Tibial artery (tissue), 4 donors: ENCODE data around the gene SLC37A1.

Experiments
- DNase-seq, 2 donors: peaks; one replicate each; pipeline ENCODE4 v3.0.0-alpha.2; 2019
- H3K27ac ChIP-seq, 2 donors: fragments of 200-600 bp; sonication (generic) in 1 of 2; 1 replicate in 1 of 2; 2 replicates in 1 of 2; pipeline ENCODE4 v1.5.1; 2018 to 2019; ENCODE audit warnings: mild to moderate bottlenecking in 1 of 2
- H3K27me3 ChIP-seq, 2 donors: fragments of 200-600 bp; sonication (generic) in 1 of 2; one replicate each; pipeline versions ENCODE4 v1.5.1 to v1.6.0; 2016 to 2019
- H3K36me3 ChIP-seq, 3 donors: fragments of 200-600 bp; sonication (generic) in 2 of 3; one replicate each; pipeline ENCODE4 v1.5.1; 2016 to 2019; ENCODE audit warnings: mild to moderate bottlenecking in 2 of 3
- H3K4me1 ChIP-seq, 4 donors: fragments of 200-600 bp; sonication (generic) in 2 of 4; 1 replicate in 3 of 4; 2 replicates in 1 of 4; pipeline ENCODE4 v1.5.1; 2016 to 2019
- H3K4me3 ChIP-seq, 2 donors: fragments of 200-600 bp; sonication (generic) in 1 of 2; 1 replicate in 1 of 2; 2 replicates in 1 of 2; pipeline ENCODE4 v1.5.1; 2018 to 2019; ENCODE audit warnings: mild to moderate bottlenecking in 2 of 2
- H3K9me3 ChIP-seq, 3 donors: fragments of 200-600 bp; sonication (generic) in 1 of 3; one replicate each; pipeline ENCODE4 v1.5.1; 2016 to 2019
- CTCF ChIP-seq, 2 experiments: fragments of 200-600 bp in 1 of 2; fragments of 450-650 bp in 1 of 2; IDR thresholded peaks; one replicate each; pipeline ENCODE4 v1.5.1; 2017 to 2019; ENCODE audit warnings: antibody characterized with exemption in 2 of 2, mild to moderate bottlenecking in 1 of 2, moderate library complexity in 1 of 2
- intact Hi-C: fragments of 100-400 bp; cut with DNase I; formaldehyde crosslinking; loops from one replicate; pipeline ENCODE4 v1.15.0; 2023; ENCODE audit warnings: low total_unique reads

Gene SLC37A1

GRCh38 chr21:42584296-42584641 lies 70.6 kb downstream of the SLC37A1 start:
- no peaks in the 10 kb centered on the region for H3K27me3 ChIP-seq
- intact Hi-C loops = no loop called here
- H3K4me1 ChIP-seq = no peaks in the 10 kb centered on the region
- H3K4me3 ChIP-seq = no peak overlapping the region
- no peaks in the 10 kb centered on the region for H3K9me3 ChIP-seq
- peaks cover 0 to 17% (median 8%) of the 10 kb centered on the region in 3 donors for H3K36me3 ChIP-seq
- no peak overlapping the region for H3K27ac ChIP-seq
- TF ChIP-seq CTCF (IDR thresholded peaks at IDR 0.05) = no peak
- no peak for DNase-seq

GRCh38 chr21:42585881-42586280 lies 72.2 kb downstream of the SLC37A1 start:
- H3K9me3 ChIP-seq = no peaks in the 10 kb centered on the region
- no peak for DNase-seq
- H3K36me3 ChIP-seq = peaks cover 0 to 3% (median 2%) of the 10 kb centered on the region in 3 donors
- H3K27me3 ChIP-seq = no peaks in the 10 kb centered on the region
- TF ChIP-seq CTCF (IDR thresholded peaks at IDR 0.05) = no peak
- H3K27ac ChIP-seq = no peak overlapping the region
- H3K4me3 ChIP-seq = no peak overlapping the region
- intact Hi-C loops = no loop called here
- H3K4me1 ChIP-seq = no peaks in the 10 kb centered on the region

- Histone ChIP-seq H3K27me3 (no peaks in the 10 kb centered on the region), H3K27ac (no peak overlapping the region), H3K36me3 (no peaks in the 10 kb centered on the region), H3K9me3 (no peaks in the 10 kb centered on the region), H3K4me1 (no peaks in the 10 kb centered on the region), H3K4me3 (no peak overlapping the region)
- no peak for DNase-seq
- TF ChIP-seq CTCF (IDR thresholded peaks at IDR 0.05) = no peak
- intact Hi-C loops = no loop called here
Observed at GRCh38 chr21:42586406-42586805, 72.8 kb downstream of the SLC37A1 start.

- intact Hi-C loops = no loop called here
- no peak for DNase-seq
- H3K9me3 ChIP-seq = no peaks in the 10 kb centered on the region
- no peak overlapping the region for H3K27ac ChIP-seq
- no peak for TF ChIP-seq CTCF (IDR thresholded peaks at IDR 0.05)
- H3K27me3 ChIP-seq = peaks cover 0 to under 1% of the 10 kb centered on the region in 2 donors
- H3K4me1 ChIP-seq = no peaks in the 10 kb centered on the region
- no peak overlapping the region for H3K4me3 ChIP-seq
- H3K36me3 ChIP-seq = no peaks in the 10 kb centered on the region
Observed at GRCh38 chr21:42587036-42587435, 73.4 kb downstream of the SLC37A1 start.

GRCh38 chr21:42590431-42591131 lies 76.9 kb downstream of the SLC37A1 start:
- no peak for TF ChIP-seq CTCF (IDR thresholded peaks at IDR 0.05)
- H3K36me3 ChIP-seq = no peaks in the 10 kb centered on the region
- intact Hi-C loops = no loop called here
- no peaks in the 10 kb centered on the region for H3K9me3 ChIP-seq
- H3K4me3 ChIP-seq = no peak overlapping the region
- H3K4me1 ChIP-seq = peaks cover 0 to 12% (median 10%) of the 10 kb centered on the region in 4 donors
- no peak for DNase-seq
- H3K27me3 ChIP-seq = peaks cover 0 to 24% of the 10 kb centered on the region in 2 donors
- H3K27ac ChIP-seq = no peak overlapping the region
